ENCODE data around the gene CMPK2. TPM values are rescaled to one million over a fixed set of nuclear protein-coding genes. Genes with fewer than 3 reads are reported as not detected.

Gene CMPK2
- polyA plus RNA-seq, 1 of the 3 experiments (the other 2 are of a cell fraction) = 1.1 TPM

GRCh38 chr2:6823111-6823510 is 42.6 kb downstream of the CMPK2 start:
- no peaks in the 10 kb centered on the region for H3K36me3 ChIP-seq (replicated peaks in 1 of 2; ENCODE audit: control insufficient read depth in 1 of 2, insufficient read depth in 2 of 2, low read length in 1 of 2)
- no peaks in the 10 kb centered on the region for H3K79me2 ChIP-seq (ENCODE audit: insufficient read depth)
- H3K9me2 ChIP-seq = no peaks in the 10 kb centered on the region
- peak overlapping the region; percentile 75 for H2AFZ ChIP-seq (ENCODE audit: low read depth)
- peaks cover 3 to 9% of the 10 kb centered on the region in 2 experiments; a peak in 3 of 4 replicates for H3K4me1 ChIP-seq (ENCODE audit: control insufficient read depth in 1 of 2, insufficient read depth in 2 of 2, low read depth in 1 of 2, low read length in 1 of 2)
- TF ChIP-seq POLR2AphosphoS5 (IDR thresholded peaks at IDR 0.05; ENCODE audit: low read depth, low read length) (peak; percentile 46; the same call in 1 of the 2 replicates), JUND (IDR thresholded peaks at IDR 0.05) (no peak; the same call in 1 of the 2 replicates), PBX3 (IDR thresholded peaks at IDR 0.05) (peak; percentile 46), TCF12 (IDR thresholded peaks at IDR 0.05) (peak; percentile 47), EP300 (IDR thresholded peaks at IDR 0.05; ENCODE audit: borderline replicate concordance in 1 of 2, low read depth in 1 of 2, low read length in 1 of 2) (peak in 1 of 2 experiments; percentile 28; a peak in 1 of 4 replicates), TEAD4 (IDR thresholded peaks at IDR 0.05; ENCODE audit: borderline replicate concordance, insufficient read depth) (0 out of 2 replicates have a peak, but pooled peaks have one; percentile 23)
- H3F3A ChIP-seq (replicated peaks; ENCODE audit: insufficient read depth) = peaks cover 6% of the 10 kb centered on the region
- peak overlapping the region in 1 of 2 experiments; percentile 26; a peak in 1 of 4 replicates for H3K4me3 ChIP-seq (ENCODE audit: low read depth in 2 of 2, low read length in 1 of 2)
- WGBS (ENCODE audit: low lambda C conversion rate) = 15% methylated on average over 5 of the region's 5 CpGs
- POLR2A ChIA-PET = no interaction called here
- peak overlapping the region; percentile 38 for H3K4me2 ChIP-seq
- H3K9me3 ChIP-seq = no peaks in the 10 kb centered on the region
- peak overlapping the region; percentile 40; the same call in 1 of the 2 replicates for H3K9ac ChIP-seq
- CTCF ChIA-PET = interaction anchor here (0.6 to 1.0 kb wide), 3 partner anchors 9 to 48 kb away, joined by 3 read pairs; no protein-coding TSS in a partner anchor
- DNase-seq = no peak
- no peaks in the 10 kb centered on the region for H3K27me3 ChIP-seq (ENCODE audit: insufficient read depth)
- H3K27ac ChIP-seq (ENCODE audit: low read depth in 2 of 2, low read length in 1 of 2) = peak overlapping the region in 1 of 2 experiments; percentile 75; a peak in 2 of 4 replicates
- H4K20me1 ChIP-seq (ENCODE audit: insufficient read depth) = no peaks in the 10 kb centered on the region

GRCh38 chr2:6822406-6822805 is 43.3 kb downstream of the CMPK2 start:
- Histone ChIP-seq H3K9ac (0 out of 2 replicates have a peak overlapping the region, but pooled peaks have one; percentile 16), H3K9me3 (no peaks in the 10 kb centered on the region), H2AFZ (ENCODE audit: low read depth) (peak overlapping the region; percentile 32; the same call in 1 of the 2 replicates), H3K27ac (ENCODE audit: low read depth in 2 of 2, low read length in 1 of 2) (peak overlapping the region in 1 of 2 experiments; percentile 58; a peak in 2 of 4 replicates), H4K20me1 (ENCODE audit: insufficient read depth) (no peaks in the 10 kb centered on the region), H3K27me3 (ENCODE audit: insufficient read depth) (no peaks in the 10 kb centered on the region), H3K9me2 (no peaks in the 10 kb centered on the region), H3K4me3 (ENCODE audit: low read depth in 2 of 2, low read length in 1 of 2) (no peak overlapping the region), H3K36me3 (replicated peaks in 1 of 2; ENCODE audit: control insufficient read depth in 1 of 2, insufficient read depth in 2 of 2, low read length in 1 of 2) (no peaks in the 10 kb centered on the region), H3K4me2 (no peak overlapping the region), H3K4me1 (ENCODE audit: control insufficient read depth in 1 of 2, insufficient read depth in 2 of 2, low read depth in 1 of 2, low read length in 1 of 2) (peaks cover 3 to 9% of the 10 kb centered on the region in 2 experiments; a peak in 2 of 4 replicates), H3F3A (replicated peaks; ENCODE audit: insufficient read depth) (peaks cover 6% of the 10 kb centered on the region), H3K79me2 (ENCODE audit: insufficient read depth) (no peaks in the 10 kb centered on the region)
- WGBS (ENCODE audit: low lambda C conversion rate) = 28% methylated on average over 3 of the region's 3 CpGs
- no peak for TF ChIP-seq CHD2 (IDR thresholded peaks at IDR 0.05; ENCODE audit: low read length, partially characterized antibody)
- TF ChIP-seq FOXJ3 (CRISPR knock-in tag; IDR thresholded peaks at IDR 0.05) = no peak
- TF ChIP-seq RXRA (IDR thresholded peaks at IDR 0.05; ENCODE audit: borderline replicate concordance, low read depth) = no peak
- no peak for TF ChIP-seq USF2 (IDR thresholded peaks at IDR 0.05; ENCODE audit: borderline replicate concordance, low read depth, low read length)
- no peak for TF ChIP-seq CTCF (IDR thresholded peaks at IDR 0.05)
- TF ChIP-seq YY1 (IDR thresholded peaks at IDR 0.05; ENCODE audit: low read depth) = no peak
- TF ChIP-seq POLR2AphosphoS5 (IDR thresholded peaks at IDR 0.05; ENCODE audit: low read depth, low read length) = no peak
- TF ChIP-seq NFIC (IDR thresholded peaks at IDR 0.05; ENCODE audit: borderline replicate concordance) = no peak
- TF ChIP-seq RAD21 (IDR thresholded peaks at IDR 0.05; ENCODE audit: low read length) = no peak
- TF ChIP-seq SIN3A (IDR thresholded peaks at IDR 0.05; ENCODE audit: borderline replicate concordance, low read depth, low read length) = no peak
- POLR2A ChIA-PET = no interaction called here
- CTCF ChIA-PET = interaction anchor here (0.9 kb wide), 1 partner anchor 13 kb away, joined by 3 read pairs; no protein-coding TSS in a partner anchor
- DNase-seq = no peak

All from SK-N-SH (cell line).